HG02571 (cell line): ENCODE results near the gene SLC8A2.

ENCODE experiments used
- ATAC-seq: cut with Tn5 transposase; IDR thresholded peaks from one replicate; pipeline ENCODE4 v1.9.1; 2021; ENCODE audit warnings: mild to moderate bottlenecking, moderate library complexity; ENCODE audit not compliant: unreplicated experiment

The SLC8A2 gene

GRCh38 chr19:47503826-47504150, 32.1 kb upstream of the SLC8A2 start:
- no peak for ATAC-seq

- ATAC-seq = no peak
Measured at GRCh38 chr19:47503130-47503825, 31.6 kb upstream of the SLC8A2 start.

GRCh38 chr19:47499863-47500830, 28.5 kb upstream of the SLC8A2 start:
- no peak for ATAC-seq

GRCh38 chr19:47499371-47499770, 27.7 kb upstream of the SLC8A2 start:
- no peak for ATAC-seq

- no peak for ATAC-seq
Measured at GRCh38 chr19:47498561-47498960, 26.9 kb upstream of the SLC8A2 start.

GRCh38 chr19:47497821-47498520, 26.3 kb upstream of the SLC8A2 start:
- ATAC-seq = no peak

- ATAC-seq = no peak
Measured at GRCh38 chr19:47497050-47497766, 25.5 kb upstream of the SLC8A2 start.

- no peak for ATAC-seq
Measured at GRCh38 chr19:47495478-47496372, 24.0 kb upstream of the SLC8A2 start.

- no peak for ATAC-seq
Measured at GRCh38 chr19:47494729-47495128, 23.0 kb upstream of the SLC8A2 start.

- ATAC-seq = no peak
Measured at GRCh38 chr19:47494211-47494547, 22.5 kb upstream of the SLC8A2 start.

- ATAC-seq = no peak
Measured at GRCh38 chr19:47493378-47494210, 21.9 kb upstream of the SLC8A2 start.

- no peak for ATAC-seq
Measured at GRCh38 chr19:47492571-47493377, 21.1 kb upstream of the SLC8A2 start.

GRCh38 chr19:47492137-47492533, 20.4 kb upstream of the SLC8A2 start:
- ATAC-seq = no peak

- ATAC-seq = no peak
Measured at GRCh38 chr19:47491358-47492136, 19.9 kb upstream of the SLC8A2 start.

GRCh38 chr19:47490847-47491246, 19.2 kb upstream of the SLC8A2 start:
- ATAC-seq = no peak

GRCh38 chr19:47490031-47490430, 18.3 kb upstream of the SLC8A2 start:
- no peak for ATAC-seq

GRCh38 chr19:47489072-47489914, 17.6 kb upstream of the SLC8A2 start:
- no peak for ATAC-seq
